ENCODE results near the gene TPK1. TPM values are rescaled to one million over a fixed set of nuclear protein-coding genes. Genes with fewer than 3 reads are reported as not detected.

Gene TPK1
- total RNA-seq, 6 experiments from 2014 or later = 3.1 to 6.7 (median 4.3) TPM

DNA sequence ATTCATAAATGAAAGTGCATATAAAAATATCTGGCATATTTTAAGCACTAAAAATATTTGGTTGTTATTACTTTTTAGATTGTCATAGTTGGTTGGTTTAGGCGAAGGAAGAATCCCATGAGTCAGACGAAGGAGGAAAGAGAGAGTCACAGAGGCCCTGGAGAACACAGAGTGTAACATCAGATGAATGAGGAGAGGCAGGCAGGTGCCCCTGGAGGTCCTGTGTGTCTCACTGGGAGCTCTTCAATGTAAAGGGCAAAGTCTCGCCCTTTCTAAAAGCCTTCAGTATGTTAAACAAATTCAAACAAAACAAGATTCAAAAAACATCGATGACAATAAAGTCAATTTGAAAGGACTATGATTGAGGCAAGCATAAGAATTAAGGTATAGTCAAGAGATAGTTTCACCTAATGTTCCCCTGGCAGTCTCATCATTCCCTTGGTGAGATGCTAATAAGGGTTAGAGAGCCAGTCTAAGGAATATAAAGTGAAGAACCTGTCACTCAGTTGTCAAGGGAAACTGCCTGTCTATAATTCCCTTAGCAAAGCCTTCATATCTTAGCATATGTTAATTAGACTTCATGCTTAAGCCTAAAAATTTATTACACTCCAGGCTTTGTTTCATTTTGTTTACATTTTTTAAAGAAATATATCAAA lies 194.3 kb downstream of the TPK1 start:
- DNase-seq (no peak), ATAC-seq (no peak)
- no peak overlapping the region for H3K27ac ChIP-seq
- H3K27me3 ChIP-seq = no peaks in the 10 kb centered on the region
- TF ChIP-seq, protein P1, sequence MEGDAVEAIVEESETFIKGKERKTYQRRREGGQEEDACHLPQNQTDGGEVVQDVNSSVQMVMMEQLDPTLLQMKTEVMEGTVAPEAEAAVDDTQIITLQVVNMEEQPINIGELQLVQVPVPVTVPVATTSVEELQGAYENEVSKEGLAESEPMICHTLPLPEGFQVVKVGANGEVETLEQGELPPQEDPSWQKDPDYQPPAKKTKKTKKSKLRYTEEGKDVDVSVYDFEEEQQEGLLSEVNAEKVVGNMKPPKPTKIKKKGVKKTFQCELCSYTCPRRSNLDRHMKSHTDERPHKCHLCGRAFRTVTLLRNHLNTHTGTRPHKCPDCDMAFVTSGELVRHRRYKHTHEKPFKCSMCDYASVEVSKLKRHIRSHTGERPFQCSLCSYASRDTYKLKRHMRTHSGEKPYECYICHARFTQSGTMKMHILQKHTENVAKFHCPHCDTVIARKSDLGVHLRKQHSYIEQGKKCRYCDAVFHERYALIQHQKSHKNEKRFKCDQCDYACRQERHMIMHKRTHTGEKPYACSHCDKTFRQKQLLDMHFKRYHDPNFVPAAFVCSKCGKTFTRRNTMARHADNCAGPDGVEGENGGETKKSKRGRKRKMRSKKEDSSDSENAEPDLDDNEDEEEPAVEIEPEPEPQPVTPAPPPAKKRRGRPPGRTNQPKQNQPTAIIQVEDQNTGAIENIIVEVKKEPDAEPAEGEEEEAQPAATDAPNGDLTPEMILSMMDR (IDR thresholded peaks at IDR 0.05) = no peak
- no peak for TF ChIP-seq POLR2A (IDR thresholded peaks at IDR 0.05)
- 51% methylated on average over 4 of the region's 4 CpGs for WGBS (ENCODE audit: insufficient coverage, low coverage, low lambda C conversion rate, missing lambda C conversion rate)
- no peaks in the 10 kb centered on the region for H3K4me1 ChIP-seq
- no peaks in the 10 kb centered on the region for H3K9me3 ChIP-seq
- no peak overlapping the region for H3K4me3 ChIP-seq
- no peaks in the 10 kb centered on the region for H3K36me3 ChIP-seq
- intact Hi-C loops (cut with DNase I) = no loop called here

DNA sequence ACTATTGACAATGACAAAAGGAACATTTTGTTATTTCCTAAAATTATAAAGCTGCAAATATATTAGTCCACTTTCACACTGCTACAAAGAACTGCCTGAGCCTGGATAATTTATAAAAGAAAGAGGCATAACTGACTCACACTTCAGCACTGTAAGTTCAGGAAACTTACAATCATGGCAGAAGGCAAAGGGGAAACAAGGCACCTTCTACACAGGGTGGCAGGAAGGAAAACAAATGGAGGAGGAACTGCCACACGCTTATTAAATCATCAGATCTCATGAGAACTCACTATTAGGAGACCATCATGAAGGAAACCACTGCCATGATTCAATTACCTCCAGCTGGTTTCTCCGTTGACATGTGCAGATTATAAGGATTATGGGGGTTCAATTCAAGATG lies 203.1 kb downstream of the TPK1 start:
- DNase-seq = no peak
- intact Hi-C loops (cut with DNase I) = no loop called here
- WGBS (ENCODE audit: insufficient coverage, low coverage, low lambda C conversion rate, missing lambda C conversion rate) = 53% methylated on average over 2 of the region's 2 CpGs

DNA sequence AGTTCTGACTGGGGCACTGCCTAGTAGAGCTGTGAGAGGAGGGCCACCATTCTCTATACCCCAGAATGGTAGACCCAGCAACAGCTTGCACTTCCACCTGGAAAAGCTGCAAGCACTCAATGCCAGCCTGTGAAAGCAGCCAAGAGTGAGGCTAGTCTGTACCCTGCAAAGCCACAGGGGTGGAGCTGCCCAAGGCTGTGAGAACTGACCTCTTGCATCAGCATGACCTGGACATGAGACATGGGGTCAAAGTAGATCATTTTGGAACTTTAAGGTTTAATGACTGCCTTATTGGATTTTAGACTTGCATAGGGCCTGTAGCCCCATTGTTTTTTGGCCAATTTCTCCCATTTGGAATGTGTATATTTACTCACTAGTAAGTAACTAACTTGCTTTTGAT lies 206.3 kb downstream of the TPK1 start:
- no peaks in the 10 kb centered on the region for H3K36me3 ChIP-seq
- no peaks in the 10 kb centered on the region for H3K9me3 ChIP-seq
- ATAC-seq (peak in 2 of 4 donors; percentile 25 to 87), DNase-seq (peak in 2 of 3 donors; percentile 51 to 64)
- H3K27me3 ChIP-seq = no peaks in the 10 kb centered on the region
- no peak overlapping the region for H3K27ac ChIP-seq
- intact Hi-C loops (cut with DNase I) = no loop called here
- H3K4me3 ChIP-seq = no peak overlapping the region
- TF ChIP-seq, protein P1 (IDR thresholded peaks at IDR 0.05) = no peak
- no peak for TF ChIP-seq POLR2A (IDR thresholded peaks at IDR 0.05)
- no peaks in the 10 kb centered on the region for H3K4me1 ChIP-seq

More for the DNA sequence above, 203.1 kb downstream of the TPK1 start:
- TF ChIP-seq, protein P1 (IDR thresholded peaks at IDR 0.05) = no peak
- TF ChIP-seq POLR2A (IDR thresholded peaks at IDR 0.05) = no peak
- Histone ChIP-seq H3K4me3 (no peak overlapping the region), H3K4me1 (no peaks in the 10 kb centered on the region), H3K27ac (no peak overlapping the region), H3K9me3 (no peaks in the 10 kb centered on the region), H3K27me3 (no peaks in the 10 kb centered on the region), H3K36me3 (no peaks in the 10 kb centered on the region)
- ATAC-seq = no peak

GRCh38 chr7:144629011-144629410 lies 206.8 kb downstream of the TPK1 start:
- 86% methylated on average over 4 of the region's 6 CpGs for WGBS (ENCODE audit: insufficient coverage, low coverage, low lambda C conversion rate, missing lambda C conversion rate)
- ATAC-seq (no peak), DNase-seq (no peak)
- no peaks in the 10 kb centered on the region for H3K9me3 ChIP-seq
- H3K27ac ChIP-seq = no peak overlapping the region
- no peak for TF ChIP-seq POLR2A (IDR thresholded peaks at IDR 0.05)
- TF ChIP-seq, protein P1 (IDR thresholded peaks at IDR 0.05) = no peak
- H3K27me3 ChIP-seq = no peaks in the 10 kb centered on the region
- no peak overlapping the region for H3K4me3 ChIP-seq
- no peaks in the 10 kb centered on the region for H3K4me1 ChIP-seq
- H3K36me3 ChIP-seq = no peaks in the 10 kb centered on the region
- intact Hi-C loops (cut with DNase I) = no loop called here

GRCh38 chr7:144628176-144628575 lies 207.7 kb downstream of the TPK1 start:
- Histone ChIP-seq H3K27ac (no peak overlapping the region), H3K4me1 (no peaks in the 10 kb centered on the region), H3K9me3 (no peaks in the 10 kb centered on the region), H3K4me3 (no peak overlapping the region), H3K36me3 (no peaks in the 10 kb centered on the region), H3K27me3 (no peaks in the 10 kb centered on the region)
- DNase-seq = no peak
- TF ChIP-seq, protein P1 (IDR thresholded peaks at IDR 0.05) = no peak
- TF ChIP-seq POLR2A (IDR thresholded peaks at IDR 0.05) = no peak
- intact Hi-C loops (cut with DNase I) = no loop called here
- WGBS (ENCODE audit: insufficient coverage, low coverage, low lambda C conversion rate, missing lambda C conversion rate) = 64% methylated on average over 2 of the region's 2 CpGs
- no peak for ATAC-seq

Measured in right lobe of liver (tissue), 6 donors.